GM18909 (cell line): ENCODE measurements around the gene CCL11.

Experiments
- ATAC-seq: cut with Tn5 transposase; IDR thresholded peaks from one replicate; pipeline ENCODE4 v1.9.1; 2021; ENCODE audit warnings: mild to moderate bottlenecking; ENCODE audit not compliant: unreplicated experiment, poor library complexity

The CCL11 gene

DNA sequence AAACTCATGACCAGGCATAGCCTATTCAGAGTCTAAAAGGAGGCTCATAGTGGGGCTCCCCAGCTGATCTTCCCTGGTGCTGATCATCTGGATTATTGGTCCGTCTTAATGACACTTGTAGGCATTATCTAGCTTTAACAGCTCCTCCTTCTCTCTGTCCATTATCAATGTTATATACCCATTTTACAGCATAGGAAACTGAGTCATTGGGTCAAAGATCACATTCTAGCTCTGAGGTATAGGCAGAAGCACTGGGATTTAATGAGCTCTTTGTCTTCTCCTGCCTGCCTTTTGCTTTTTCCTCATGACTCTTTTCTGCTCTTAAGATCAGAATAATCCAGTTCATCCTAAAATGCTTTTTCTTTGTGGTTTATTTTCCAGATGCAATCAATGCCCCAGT is 29.7 kb upstream of the CCL11 start:
- ATAC-seq, result no peak

- ATAC-seq, result no peak
Measured at GRCh38 chr17:34257299-34257985, 28.1 kb upstream of the CCL11 start.

GRCh38 chr17:34257986-34258326 is 27.6 kb upstream of the CCL11 start:
- ATAC-seq, result no peak

- no peak for ATAC-seq
Measured at GRCh38 chr17:34259146-34259545, 26.4 kb upstream of the CCL11 start.

DNA sequence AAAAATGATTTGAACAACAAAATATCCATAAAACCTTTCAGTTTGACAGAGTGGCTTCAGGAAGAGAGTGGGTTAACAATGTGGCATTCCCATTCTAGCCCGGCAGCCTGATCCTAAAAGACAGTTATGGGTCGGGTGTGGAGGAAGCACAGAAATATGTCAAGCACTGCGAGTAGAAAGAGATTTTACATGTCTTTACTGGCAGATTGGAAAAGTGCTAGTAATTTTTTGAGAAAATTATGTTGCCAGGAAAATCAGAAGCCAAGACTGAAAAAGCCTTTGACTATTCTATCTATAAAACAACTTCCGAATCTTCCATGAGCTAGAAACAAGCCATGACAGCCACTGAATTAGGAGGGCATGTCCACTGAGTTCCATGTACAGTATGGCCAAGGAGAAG is 24.7 kb upstream of the CCL11 start:
- ATAC-seq, result no peak

GRCh38 chr17:34261568-34262337 is 23.8 kb upstream of the CCL11 start:
- ATAC-seq, result no peak

DNA sequence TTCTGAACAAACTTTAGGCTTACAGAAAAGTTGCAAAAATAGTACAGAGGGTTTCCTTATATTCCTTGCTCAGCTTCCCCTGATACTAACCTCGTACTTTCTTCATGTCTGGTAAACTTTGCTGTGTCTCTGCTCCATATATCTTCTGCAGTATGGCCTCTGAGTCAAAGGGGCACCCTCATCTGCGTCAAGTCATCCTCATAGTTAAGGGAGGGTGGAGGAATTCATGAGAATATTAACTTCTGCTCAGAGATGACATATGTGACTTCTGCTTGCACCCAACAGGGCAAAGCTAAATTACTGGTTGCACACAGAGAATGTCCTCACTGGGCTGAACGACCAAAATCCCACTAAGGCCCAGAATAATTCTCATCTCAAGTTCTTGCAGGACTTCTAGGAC is 19.8 kb upstream of the CCL11 start:
- ATAC-seq, result no peak

DNA sequence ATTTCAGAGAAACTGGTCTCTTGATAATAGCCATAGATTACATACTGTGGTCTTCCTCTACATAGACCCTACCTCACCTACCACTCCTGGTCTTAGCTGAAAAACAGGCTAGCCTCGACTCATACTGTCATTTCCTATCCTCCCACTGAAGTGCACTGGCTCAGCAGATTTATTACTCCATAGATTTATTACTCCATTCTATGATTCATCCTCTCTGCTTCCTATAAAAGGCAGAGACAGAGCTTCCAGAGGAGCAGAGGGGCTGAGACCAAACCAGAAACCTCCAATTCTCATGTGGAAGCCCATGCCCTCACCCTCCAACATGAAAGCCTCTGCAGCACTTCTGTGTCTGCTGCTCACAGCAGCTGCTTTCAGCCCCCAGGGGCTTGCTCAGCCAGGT is 15.6 kb upstream of the CCL11 start, which contains the start of gene CCL7:
Gene CCL7 (plus strand): TSS at position 253 of the 400 bp plus-strand sequence. CDS start 70 bp downstream, at position 323.
- no peak for ATAC-seq

DNA sequence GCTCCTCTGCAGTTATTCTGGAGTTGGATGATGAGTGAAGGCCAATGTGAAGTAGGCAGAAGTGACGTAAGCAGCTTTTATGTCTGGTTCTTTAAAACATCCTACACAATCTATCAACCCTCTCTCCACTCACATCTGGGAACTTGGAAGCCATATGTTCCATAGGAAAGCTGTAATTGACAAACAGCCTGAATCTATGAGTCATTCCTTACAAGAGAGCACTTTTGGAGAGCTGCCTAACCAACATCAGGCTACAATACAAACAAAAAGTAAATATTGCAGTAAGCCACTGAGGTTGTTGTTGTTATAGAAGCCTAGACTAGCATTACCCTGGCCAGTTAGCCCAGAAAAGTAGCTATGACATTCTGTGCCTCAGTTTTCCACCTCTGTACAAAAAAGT is 9.7 kb upstream of the CCL11 start:
- no peak for ATAC-seq

DNA sequence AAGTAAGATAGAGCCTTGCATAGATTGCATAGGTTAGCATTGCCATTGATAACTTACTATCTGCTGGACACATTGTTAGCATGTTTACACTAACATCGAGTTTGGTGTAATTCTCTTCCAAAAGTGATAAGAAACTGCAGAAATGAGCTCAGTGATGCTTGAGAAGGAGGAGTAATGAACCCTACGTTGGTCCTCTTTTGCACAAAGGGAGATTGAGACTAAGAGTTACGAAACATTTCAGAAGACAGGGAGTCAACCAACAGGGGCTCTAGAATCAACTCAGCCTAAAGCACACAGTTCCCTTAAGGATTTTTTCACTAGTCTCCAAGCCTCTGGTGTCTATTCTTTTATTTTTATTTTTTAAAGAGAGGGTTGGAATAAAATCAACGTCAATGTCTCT is 8.7 kb upstream of the CCL11 start:
- no peak for ATAC-seq

- no peak for ATAC-seq
Measured at GRCh38 chr17:34283571-34283970, 2.0 kb upstream of the CCL11 start.

GRCh38 chr17:34287875-34288274 is 2.3 kb downstream of the CCL11 start:
- ATAC-seq, result no peak

DNA sequence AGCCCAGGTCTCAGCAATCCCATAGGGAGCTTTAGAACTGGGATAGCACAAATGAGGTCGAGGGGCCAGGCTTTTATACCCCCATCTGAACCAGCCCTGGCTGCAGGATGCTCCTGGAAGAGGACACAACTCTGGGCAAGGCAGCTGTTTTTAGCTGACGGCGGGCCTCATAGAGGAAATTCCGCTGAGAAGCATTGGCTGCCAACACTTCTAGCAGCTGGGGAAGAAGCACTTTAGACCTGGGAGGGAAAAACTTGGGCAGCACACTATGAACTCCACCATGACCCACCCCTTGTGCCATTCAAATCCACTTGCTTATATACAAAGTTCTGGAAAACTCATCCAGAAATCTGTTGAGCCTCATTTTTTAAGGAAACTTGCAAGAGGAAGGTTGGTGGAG is 5.0 kb downstream of the CCL11 start:
- ATAC-seq, result no peak

- ATAC-seq, result no peak
Measured at GRCh38 chr17:34291721-34292348, 6.3 kb downstream of the CCL11 start.

DNA sequence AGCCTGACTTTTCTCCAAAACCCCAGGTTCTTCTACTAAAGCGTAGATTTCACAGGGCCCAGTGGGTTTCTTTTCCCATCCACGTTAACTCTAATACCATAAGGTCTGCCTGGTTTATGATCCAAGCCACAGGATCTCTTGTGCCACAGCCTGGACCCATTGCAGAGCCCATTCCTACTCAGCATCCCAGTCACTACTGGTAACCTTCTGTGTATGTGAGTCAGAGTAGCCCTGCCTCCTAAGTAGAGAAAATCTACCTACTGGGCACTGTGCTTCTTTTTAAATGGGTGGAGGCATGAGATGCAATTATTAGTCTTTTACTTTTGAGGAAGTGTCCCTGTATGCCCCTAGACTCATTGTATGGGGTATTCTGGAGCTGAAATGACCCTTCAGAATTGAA is 13.5 kb downstream of the CCL11 start:
- no peak for ATAC-seq

DNA sequence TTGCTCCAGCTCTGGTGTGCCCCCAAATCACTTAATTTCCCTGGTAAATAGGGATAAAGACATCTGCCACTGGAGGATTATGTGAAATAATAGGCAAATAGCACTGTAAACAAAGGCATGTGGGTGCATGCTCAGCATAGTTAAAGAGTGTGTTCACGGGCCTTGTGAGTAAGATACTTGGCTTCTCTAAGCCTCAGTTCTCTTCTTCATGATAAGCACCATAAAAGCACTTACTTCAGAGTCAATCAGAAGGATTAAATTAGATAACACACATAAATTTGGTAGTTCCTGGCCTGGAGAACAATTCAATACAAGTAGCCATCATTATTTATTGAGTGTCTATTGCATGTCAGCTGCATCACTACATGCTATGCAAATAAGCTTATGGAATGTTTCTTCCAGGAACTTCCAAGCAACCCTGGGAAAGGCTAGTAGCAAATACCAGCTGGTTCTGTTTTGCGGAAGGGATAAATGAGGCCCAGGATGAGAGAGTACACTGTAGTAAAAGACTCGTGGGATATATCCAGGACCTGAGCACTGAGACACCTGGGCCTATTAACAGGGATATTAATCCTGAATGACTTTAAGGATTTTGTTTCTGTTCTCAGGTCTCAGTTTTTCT is 14.5 kb downstream of the CCL11 start:
- no peak for ATAC-seq

DNA sequence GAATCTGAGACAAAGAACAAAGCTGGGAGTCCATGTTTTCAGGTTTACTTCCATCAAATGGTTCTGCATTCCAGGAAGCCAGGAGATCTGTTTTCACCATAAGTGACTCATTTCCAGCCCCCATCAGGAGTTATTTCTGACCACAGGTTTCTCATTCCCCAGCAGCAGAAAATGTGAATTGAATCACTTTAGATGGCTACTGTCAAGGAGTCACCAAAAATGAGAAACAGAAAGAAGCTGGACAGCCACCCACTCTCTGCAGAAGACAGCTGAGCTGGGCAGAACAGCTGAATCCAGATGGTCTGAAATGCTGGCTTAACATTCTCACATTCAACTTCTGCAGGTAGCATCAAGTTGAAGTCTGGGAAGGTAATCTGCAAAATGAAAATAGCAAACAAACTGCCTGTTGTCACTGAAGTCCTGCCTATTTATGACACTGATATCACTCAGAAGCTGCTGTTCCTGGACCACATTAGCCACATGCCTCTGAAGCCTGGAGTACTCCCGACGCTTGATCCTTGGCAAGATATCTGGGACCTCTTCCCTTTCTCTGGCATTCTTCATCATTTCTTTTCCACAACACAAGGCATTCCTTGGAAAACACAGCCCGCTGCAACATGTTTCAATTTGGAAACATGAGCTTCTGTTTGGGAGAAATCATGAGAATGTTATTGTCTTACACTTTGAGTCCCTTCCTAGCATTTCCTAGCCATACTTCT is 15.3 kb downstream of the CCL11 start:
- no peak for ATAC-seq

DNA sequence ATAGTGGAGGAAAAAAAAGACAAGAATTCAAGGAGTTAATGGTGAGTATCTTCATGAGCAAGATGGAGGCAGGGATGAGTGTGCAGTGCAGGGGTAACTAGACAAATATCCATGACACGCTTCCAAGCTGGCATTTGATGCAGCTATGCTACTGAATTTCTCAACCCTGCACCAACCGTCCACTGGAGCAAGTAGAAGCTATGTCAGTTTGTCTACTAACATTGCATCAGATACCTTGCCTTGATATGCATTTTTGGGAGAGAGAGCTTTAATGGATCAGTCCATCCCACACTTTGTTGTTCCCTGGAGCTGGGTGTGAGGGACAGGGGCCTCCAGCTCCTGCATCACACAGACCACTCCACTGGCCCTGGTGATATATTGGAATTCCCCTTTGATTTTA is 16.4 kb downstream of the CCL11 start:
- no peak for ATAC-seq

- ATAC-seq, result no peak
Measured at GRCh38 chr17:34302636-34303035, 17.1 kb downstream of the CCL11 start.

- no peak for ATAC-seq
Measured at GRCh38 chr17:34303606-34304005, 18.1 kb downstream of the CCL11 start.

GRCh38 chr17:34305061-34305460 is 19.5 kb downstream of the CCL11 start:
- ATAC-seq, result no peak
